A549 treated with AZD2906 at 1 μM for 4 hours (cell line): Measurements from ENCODE around the gene MARVELD2. TPM values are rescaled to one million over a fixed set of nuclear protein-coding genes. Genes with fewer than 3 reads are reported as not detected.

Experiments used
- total RNA-seq: library from RNA; stranded (reverse); fragments of 200-300 nt; extraction: Qiagen RNA extraction; gene quantifications from 5 replicates; pipeline ENCODE4 v1.2.3, GENCODE V29; 2022

MARVELD2 gene, protein sequence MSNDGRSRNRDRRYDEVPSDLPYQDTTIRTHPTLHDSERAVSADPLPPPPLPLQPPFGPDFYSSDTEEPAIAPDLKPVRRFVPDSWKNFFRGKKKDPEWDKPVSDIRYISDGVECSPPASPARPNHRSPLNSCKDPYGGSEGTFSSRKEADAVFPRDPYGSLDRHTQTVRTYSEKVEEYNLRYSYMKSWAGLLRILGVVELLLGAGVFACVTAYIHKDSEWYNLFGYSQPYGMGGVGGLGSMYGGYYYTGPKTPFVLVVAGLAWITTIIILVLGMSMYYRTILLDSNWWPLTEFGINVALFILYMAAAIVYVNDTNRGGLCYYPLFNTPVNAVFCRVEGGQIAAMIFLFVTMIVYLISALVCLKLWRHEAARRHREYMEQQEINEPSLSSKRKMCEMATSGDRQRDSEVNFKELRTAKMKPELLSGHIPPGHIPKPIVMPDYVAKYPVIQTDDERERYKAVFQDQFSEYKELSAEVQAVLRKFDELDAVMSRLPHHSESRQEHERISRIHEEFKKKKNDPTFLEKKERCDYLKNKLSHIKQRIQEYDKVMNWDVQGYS
- 2.0 to 3.7 TPM (median 2.5 TPM) in 5 replicates for total RNA-seq

DNA sequence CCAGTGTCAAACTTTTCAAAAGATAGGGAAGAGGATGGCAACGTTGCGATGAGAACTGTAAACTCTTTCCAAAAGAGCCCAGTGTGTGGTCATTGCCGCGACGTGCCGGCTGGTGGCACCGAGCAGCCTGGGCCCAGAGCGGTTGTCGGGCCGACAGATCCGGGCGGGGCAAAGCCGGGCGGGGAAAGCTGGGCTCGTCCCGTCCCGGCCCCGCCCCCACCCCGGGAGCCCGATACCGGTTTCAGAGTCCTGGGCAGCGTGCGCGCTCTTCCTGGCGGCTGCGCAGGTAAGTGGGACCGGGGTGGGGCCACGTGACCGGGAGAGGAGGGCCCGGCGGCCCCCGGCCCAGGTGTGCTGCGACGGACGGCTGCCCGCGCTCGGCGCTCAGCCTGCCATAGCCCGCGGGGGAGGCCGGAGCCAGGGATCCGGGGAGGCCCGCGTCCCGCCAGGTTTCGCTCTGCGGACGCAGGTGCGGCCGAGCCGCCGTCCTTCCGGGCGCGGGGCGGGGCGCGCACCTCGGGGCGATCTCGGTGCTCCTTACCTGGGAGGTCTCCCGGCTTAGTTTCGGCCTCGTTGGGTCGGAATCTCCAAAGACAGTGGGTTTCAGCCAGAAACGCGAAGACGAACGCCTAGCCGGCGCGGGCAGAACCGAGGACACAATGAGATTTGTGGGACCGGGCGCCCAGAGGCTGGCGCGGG, at the start of gene MARVELD2:
Gene MARVELD2 (plus strand): TSS at position 232 of the 699 bp plus-strand sequence. CDS start 4,270 bp downstream, outside the sequence.

DNA sequence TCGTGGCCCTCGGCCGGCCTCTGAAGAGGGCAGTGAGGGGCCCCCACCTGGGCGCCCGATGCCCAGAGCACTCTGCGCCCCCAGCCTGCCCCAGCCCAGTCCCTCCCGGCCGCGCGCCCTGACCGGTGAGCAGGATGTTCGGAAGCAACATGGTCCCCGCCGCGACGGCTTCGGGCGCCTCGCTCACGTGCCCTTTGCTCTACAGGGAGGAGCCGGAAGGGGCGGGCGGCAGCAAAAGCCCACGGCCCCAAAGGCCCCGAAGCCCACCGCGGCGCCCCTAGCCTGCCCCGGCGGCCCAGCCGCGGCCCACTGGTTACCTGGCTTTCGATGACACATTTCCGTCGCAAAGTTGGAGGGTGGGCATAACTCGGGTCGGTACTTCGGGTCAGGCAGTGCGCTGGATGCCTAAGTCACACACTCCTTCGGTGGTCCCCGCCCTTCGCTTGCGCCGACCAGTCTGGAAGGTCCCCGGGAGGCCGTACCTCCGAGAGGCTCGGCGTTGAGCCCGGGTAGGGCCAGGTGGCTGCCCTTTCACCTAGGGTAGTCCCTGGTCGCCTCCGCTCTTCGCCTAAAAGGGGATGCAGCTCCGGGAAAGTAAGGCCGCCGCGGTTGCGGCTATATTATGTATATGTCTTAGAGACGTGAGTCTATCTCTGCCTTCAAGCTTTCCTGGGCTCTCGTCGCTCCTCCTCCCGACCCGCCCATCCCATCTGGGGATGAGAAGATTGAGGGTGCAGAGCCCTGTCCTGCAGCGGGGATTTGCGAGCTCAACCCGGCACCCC, 45.4 kb upstream of the MARVELD2 start, which contains the start of the genes AK6, RAD17 and TAF9:
Gene AK6 (minus strand): TSS at position 181 of the 782 bp plus-strand sequence. CDS start 30 bp downstream, at position 151.
Gene RAD17 (plus strand): TSS at position 479 of the 782 bp plus-strand sequence. CDS start 2,391 bp downstream, outside the sequence.
Gene TAF9 (minus strand): TSS at position 181 of the 782 bp plus-strand sequence. CDS start 3,783 bp downstream, outside the sequence.

DNA sequence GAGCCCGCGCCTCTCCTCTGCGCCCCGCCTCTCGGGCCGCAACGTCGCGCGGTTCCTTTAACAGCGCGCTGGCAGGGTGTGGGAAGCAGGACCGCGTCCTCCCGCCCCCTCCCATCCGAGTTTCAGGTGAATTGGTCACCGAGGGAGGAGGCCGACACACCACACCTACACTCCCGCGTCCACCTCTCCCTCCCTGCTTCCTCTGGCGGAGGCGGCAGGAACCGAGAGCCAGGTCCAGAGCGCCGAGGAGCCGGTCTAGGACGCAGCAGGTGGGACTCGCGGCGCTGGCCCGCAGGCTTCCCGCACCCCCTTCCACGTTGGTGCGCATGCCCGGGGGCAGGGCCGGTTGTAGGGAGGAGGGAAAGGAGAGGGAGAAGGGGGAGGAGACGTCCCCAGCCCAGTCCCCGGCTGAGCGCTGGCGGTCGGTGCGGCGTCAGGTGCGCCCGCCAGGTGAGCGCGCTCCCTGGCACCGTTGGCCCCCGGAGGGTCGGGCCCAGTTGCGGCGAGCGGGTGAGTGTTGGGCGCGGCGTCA, 77.5 kb downstream of the MARVELD2 start, which contains the start of gene OCLN:
Gene OCLN (plus strand): TSS at position 400 of the 532 bp plus-strand sequence. CDS start 11,455 bp downstream, outside the sequence.

Other genes with a start within 250 kb of the MARVELD2 start
- 230 to 264 TPM (median 249 TPM) in 5 replicates for gene CCNB1, start 248.0 kb upstream of the MARVELD2 start, total RNA-seq
- 26.3 to 30.6 TPM (median 27.4 TPM) in 5 replicates for gene CENPH, start 225.5 kb upstream of the MARVELD2 start, total RNA-seq
- 52.0 to 63.4 TPM (median 52.3 TPM) in 5 replicates for gene CDK7, start 180.2 kb upstream of the MARVELD2 start, total RNA-seq
- 2.7 to 3.3 TPM (median 3.1 TPM) in 5 replicates for gene CCDC125, start 82.3 kb upstream of the MARVELD2 start, total RNA-seq
- 34.4 to 51.7 TPM (median 44.9 TPM) in 5 replicates for gene AK6, start 45.6 kb upstream of the MARVELD2 start, total RNA-seq
- gene TAF9, start 45.6 kb upstream of the MARVELD2 start, total RNA-seq, result 121 to 141 TPM (median 122 TPM) in 5 replicates
- 14.6 to 16.1 TPM (median 15.8 TPM) in 5 replicates for gene RAD17, start 45.3 kb upstream of the MARVELD2 start, total RNA-seq
- gene OCLN, start 77.7 kb downstream of the MARVELD2 start, total RNA-seq, result 8.6 to 13.3 TPM (median 9.0 TPM) in 5 replicates
- 30.1 to 35.7 TPM (median 32.7 TPM) in 5 replicates for gene GTF2H2C, start 145.1 kb downstream of the MARVELD2 start, total RNA-seq